Vagina (tissue), 2 donors: ENCODE data around the gene ABHD2. TPM values are rescaled to one million over a fixed set of nuclear protein-coding genes. Genes with fewer than 3 reads are reported as not detected.
A peak's percentile ranks its signal among the peaks of the same experiment; 100 is the strongest.

Experiments used
- DNase-seq, 2 donors: peaks; one replicate each; pipeline ENCODE4 v3.0.0-alpha.2; 2017; ENCODE audit errors: extremely low spot score in 2 of 2
- H3K27ac ChIP-seq: fragments of 200-600 bp; sonication (generic); one replicate; pipeline ENCODE4 v1.5.1; 2019
- H3K27me3 ChIP-seq: fragments of 200-600 bp; sonication (generic); one replicate; pipeline ENCODE4 v1.5.1; 2019
- H3K36me3 ChIP-seq, 2 donors: fragments of 200-600 bp; sonication (generic); one replicate each; pipeline ENCODE4 v1.5.1; 2017 to 2019
- H3K4me1 ChIP-seq: fragments of 200-600 bp; sonication (generic); one replicate; pipeline ENCODE4 v1.5.1; 2019
- H3K4me3 ChIP-seq, 2 donors: fragments of 200-600 bp; sonication (generic); 1 replicate in 1 of 2; 2 replicates in 1 of 2; pipeline ENCODE4 v1.5.1; 2016 to 2019
- H3K9me3 ChIP-seq: fragments of 200-600 bp; sonication (generic); one replicate; pipeline ENCODE4 v1.5.1; 2019
- POLR2A ChIP-seq, 2 donors: fragments of 450-650 bp; IDR thresholded peaks; one replicate each; pipeline ENCODE4 v1.6.1; 2017; ENCODE audit warnings: antibody characterized with exemption in 2 of 2, mild to moderate bottlenecking in 2 of 2, moderate library complexity in 2 of 2
- POLR2AphosphoS5 ChIP-seq, 2 donors: sonication (generic); formaldehyde crosslinking; IDR thresholded peaks; one replicate each; pipeline ENCODE4 v1.9.0; 2017; ENCODE audit warnings: antibody characterized with exemption in 2 of 2, mild to moderate bottlenecking in 2 of 2, low read depth in 1 of 2; ENCODE audit not compliant: insufficient read depth in 1 of 2
- intact Hi-C: fragments of 100-400 bp; cut with DNase I; formaldehyde crosslinking; loops from one replicate; pipeline ENCODE4 v1.15.1; 2023
- total RNA-seq: library from RNA; depleted of rRNA; stranded (reverse); fragments of >200 nt; gene quantifications from one replicate; pipeline ENCODE4 v1.2.3, GENCODE V29; 2016
- TF ChIP-seq, protein P1 (sequence below), 3 experiments: fragments of 450-650 bp in 2 of 3; fragments of 200-600 bp in 1 of 3; sonication (generic) in 1 of 3; IDR thresholded peaks; one replicate each; pipeline ENCODE4 v1.5.1; 2017 to 2019; ENCODE audit warnings: antibody characterized with exemption in 3 of 3, mild to moderate bottlenecking in 2 of 3, moderate library complexity in 2 of 3

ABHD2 gene
- total RNA-seq, 1 donor from 2014 or later = 33.6 TPM

DNA sequence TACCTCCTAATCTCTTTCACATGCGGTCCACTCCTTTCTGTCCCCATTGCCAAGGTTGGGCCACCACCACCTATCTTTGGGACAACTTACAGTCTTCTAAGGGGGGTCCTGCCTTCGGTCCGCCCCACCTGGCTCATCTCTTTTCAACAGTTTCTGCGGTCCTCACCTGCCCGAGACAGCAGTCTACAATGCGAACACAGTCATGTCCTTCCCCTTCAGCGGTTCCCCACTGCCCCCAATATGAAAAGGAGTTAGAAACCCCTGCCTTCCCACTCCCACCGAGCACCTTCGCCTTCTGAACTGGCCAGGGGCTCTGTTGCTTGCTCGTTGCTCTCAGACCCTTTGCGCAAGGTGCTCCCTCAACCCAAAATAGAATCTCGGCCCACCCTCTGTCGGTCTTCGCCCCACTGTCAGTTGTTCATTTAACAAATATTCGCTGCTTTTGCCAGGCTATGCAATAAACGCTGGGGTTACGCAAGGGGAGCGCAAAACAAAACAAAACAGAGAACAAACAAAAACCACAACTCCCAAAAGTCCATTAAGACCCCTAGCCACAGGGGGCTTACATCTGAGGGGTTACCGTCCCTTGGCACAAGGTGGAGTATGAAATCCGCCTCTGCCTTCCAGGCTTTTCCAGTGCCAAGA is 154.9 kb downstream of the ABHD2 start:
- DNase-seq = no peak
- intact Hi-C loops = no loop called here
- Histone ChIP-seq H3K4me1 (peaks cover 18% of the 10 kb centered on the region), H3K9me3 (no peaks in the 10 kb centered on the region), H3K27me3 (no peaks in the 10 kb centered on the region), H3K27ac (peak overlapping the region; percentile 67), H3K36me3 (no peaks in the 10 kb centered on the region), H3K4me3 (peak overlapping the region; percentile 58 to 79)
- TF ChIP-seq, protein P1, sequence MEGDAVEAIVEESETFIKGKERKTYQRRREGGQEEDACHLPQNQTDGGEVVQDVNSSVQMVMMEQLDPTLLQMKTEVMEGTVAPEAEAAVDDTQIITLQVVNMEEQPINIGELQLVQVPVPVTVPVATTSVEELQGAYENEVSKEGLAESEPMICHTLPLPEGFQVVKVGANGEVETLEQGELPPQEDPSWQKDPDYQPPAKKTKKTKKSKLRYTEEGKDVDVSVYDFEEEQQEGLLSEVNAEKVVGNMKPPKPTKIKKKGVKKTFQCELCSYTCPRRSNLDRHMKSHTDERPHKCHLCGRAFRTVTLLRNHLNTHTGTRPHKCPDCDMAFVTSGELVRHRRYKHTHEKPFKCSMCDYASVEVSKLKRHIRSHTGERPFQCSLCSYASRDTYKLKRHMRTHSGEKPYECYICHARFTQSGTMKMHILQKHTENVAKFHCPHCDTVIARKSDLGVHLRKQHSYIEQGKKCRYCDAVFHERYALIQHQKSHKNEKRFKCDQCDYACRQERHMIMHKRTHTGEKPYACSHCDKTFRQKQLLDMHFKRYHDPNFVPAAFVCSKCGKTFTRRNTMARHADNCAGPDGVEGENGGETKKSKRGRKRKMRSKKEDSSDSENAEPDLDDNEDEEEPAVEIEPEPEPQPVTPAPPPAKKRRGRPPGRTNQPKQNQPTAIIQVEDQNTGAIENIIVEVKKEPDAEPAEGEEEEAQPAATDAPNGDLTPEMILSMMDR (IDR thresholded peaks at IDR 0.05) = no peak
- no peak for TF ChIP-seq POLR2AphosphoS5 (IDR thresholded peaks at IDR 0.05; ENCODE audit: insufficient read depth in 1 of 2, low read depth in 1 of 2)
- no peak for TF ChIP-seq POLR2A (IDR thresholded peaks at IDR 0.05)

DNA sequence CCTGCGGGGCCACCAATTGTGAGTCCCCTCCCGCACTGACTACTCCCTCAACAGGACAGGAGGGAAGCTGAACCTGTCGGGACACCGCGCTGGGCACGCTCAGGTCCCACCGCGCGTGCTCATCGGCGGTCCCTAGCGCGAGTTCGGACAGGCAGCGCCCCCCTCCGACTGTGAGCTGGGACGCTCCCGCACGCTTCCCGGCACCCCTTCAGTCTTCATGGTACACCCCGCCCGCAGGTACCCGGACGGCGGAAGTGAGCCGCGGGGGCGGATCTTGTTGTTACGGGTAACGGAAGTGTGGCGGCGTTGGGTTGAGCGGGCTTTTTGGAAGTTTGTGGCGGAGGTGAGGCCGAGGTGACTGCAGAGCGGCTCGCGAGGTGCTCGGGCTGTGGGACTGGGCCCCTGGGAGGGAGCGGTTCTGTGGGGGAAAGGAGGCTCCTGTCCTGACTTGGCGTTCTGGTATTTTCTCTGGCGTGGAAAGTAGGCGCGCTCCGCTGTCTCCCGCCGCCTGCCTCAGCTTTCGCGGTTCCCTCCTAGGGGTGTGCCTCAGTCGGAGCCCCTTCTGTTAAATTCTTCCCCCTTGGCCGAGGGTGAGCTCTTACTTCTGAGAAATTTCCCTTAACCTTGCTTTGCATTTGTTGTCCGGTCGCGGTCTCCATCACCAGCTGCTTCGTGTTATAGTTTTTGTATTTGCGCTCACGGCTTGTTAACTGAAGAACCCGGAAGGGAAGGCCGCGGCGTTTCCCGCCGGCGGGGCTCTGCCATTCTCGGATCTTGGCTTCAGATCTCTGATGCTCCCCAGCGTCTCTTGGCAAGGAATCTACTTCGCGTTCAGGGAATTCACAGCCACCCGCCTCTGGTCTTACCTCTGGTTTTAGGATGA is 155.7 kb downstream of the ABHD2 start, which contains the start of gene FANCI:
FANCI (plus strand) TSS at position 289 of the 883 bp plus-strand sequence. CDS start 3,669 bp downstream, outside the sequence.
- TF ChIP-seq, protein P1 (IDR thresholded peaks at IDR 0.05) = peak in 1 of 3 experiments; percentile 49
- TF ChIP-seq POLR2AphosphoS5 (IDR thresholded peaks at IDR 0.05; ENCODE audit: insufficient read depth in 1 of 2, low read depth in 1 of 2) (peak; percentile 88 to 92), POLR2A (IDR thresholded peaks at IDR 0.05) (no peak)
- Histone ChIP-seq H3K4me1 (peaks cover 18% of the 10 kb centered on the region), H3K27me3 (no peaks in the 10 kb centered on the region), H3K9me3 (no peaks in the 10 kb centered on the region), H3K4me3 (peak within 1 kb of the TSS; percentile 58 to 79), H3K27ac (peak within 1 kb of the TSS; percentile 67), H3K36me3 (no peaks in the 10 kb centered on the region)
- intact Hi-C loops = no loop called here
- peak in 1 of 2 donors; percentile 91 for DNase-seq

DNA sequence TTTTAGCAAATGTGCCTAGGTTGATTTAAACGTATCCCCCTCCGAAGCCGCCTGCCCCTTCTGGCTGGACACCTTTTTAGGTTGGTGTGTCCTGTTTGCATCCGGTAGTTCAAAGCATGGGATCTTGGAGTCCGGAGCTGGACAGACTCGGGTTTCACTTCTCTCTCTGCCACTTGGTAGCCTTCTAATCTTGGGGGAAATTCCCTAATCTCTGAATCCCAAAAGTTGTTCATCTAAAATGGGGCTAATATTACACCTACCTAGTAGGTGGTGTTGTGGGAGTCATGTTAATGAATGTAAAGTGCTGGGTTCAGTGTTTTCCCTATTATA is 156.3 kb downstream of the ABHD2 start:
- Histone ChIP-seq H3K4me3 (peak overlapping the region; percentile 58 to 79), H3K4me1 (peaks cover 18% of the 10 kb centered on the region), H3K9me3 (no peaks in the 10 kb centered on the region), H3K27ac (peak overlapping the region; percentile 67), H3K36me3 (no peaks in the 10 kb centered on the region), H3K27me3 (no peaks in the 10 kb centered on the region)
- TF ChIP-seq, protein P1 (IDR thresholded peaks at IDR 0.05) = no peak
- TF ChIP-seq POLR2AphosphoS5 (IDR thresholded peaks at IDR 0.05; ENCODE audit: insufficient read depth in 1 of 2, low read depth in 1 of 2) (no peak), POLR2A (IDR thresholded peaks at IDR 0.05) (no peak)
- no peak for DNase-seq
- intact Hi-C loops = no loop called here

DNA sequence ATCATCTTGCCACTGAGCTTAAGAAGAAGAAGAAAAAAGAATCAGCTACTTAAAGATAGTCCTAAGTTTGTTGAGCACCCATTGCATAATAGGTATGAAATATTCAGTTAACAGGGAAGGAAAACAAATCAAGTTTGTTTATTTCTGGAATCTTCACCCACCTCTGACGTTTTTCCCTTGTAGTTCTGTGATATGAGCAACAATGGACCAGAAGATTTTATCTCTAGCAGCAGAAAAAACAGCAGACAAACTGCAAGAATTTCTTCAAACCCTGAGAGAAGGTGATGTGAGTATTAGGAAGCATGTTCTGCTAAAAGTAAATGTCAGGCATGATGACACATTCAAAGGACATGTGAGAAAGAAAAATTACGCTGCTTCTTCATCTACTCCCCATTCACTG is 159.2 kb downstream of the ABHD2 start:
- no peak for DNase-seq
- H3K27ac ChIP-seq = no peak overlapping the region
- H3K4me3 ChIP-seq = no peak overlapping the region
- no peak for TF ChIP-seq POLR2AphosphoS5 (IDR thresholded peaks at IDR 0.05; ENCODE audit: insufficient read depth in 1 of 2, low read depth in 1 of 2)
- TF ChIP-seq, protein P1 (IDR thresholded peaks at IDR 0.05) = no peak
- TF ChIP-seq POLR2A (IDR thresholded peaks at IDR 0.05) = no peak
- no peaks in the 10 kb centered on the region for H3K36me3 ChIP-seq
- intact Hi-C loops = no loop called here
- H3K4me1 ChIP-seq = peaks cover 18% of the 10 kb centered on the region
- H3K27me3 ChIP-seq = no peaks in the 10 kb centered on the region
- H3K9me3 ChIP-seq = no peaks in the 10 kb centered on the region
